ENCODE measurements around the gene MARCHF3.
A peak's percentile ranks its signal among the peaks of the same experiment; 100 is the strongest.
"Not testable (repeated sequence)": the region's sequence is repeated elsewhere in the genome, so short reads cannot be mapped to it uniquely, and the experiment has no call there.

The MARCHF3 gene

GRCh38 chr5:126911986-126912385 is 118.4 kb downstream of the MARCHF3 start:
- DNase-seq, result no peak

GRCh38 chr5:126909856-126910255 is 120.5 kb downstream of the MARCHF3 start:
- no peak for DNase-seq

GRCh38 chr5:126904407-126904806 is 126.0 kb downstream of the MARCHF3 start:
- DNase-seq, result not testable (repeated sequence)

- no peak for DNase-seq
Measured at GRCh38 chr5:126900796-126901195, 129.6 kb downstream of the MARCHF3 start.

- DNase-seq, result no peak
Measured at GRCh38 chr5:126899476-126899875, 130.9 kb downstream of the MARCHF3 start.

- DNase-seq, result no peak
Measured at GRCh38 chr5:126897851-126898630, 132.3 kb downstream of the MARCHF3 start.

GRCh38 chr5:126896170-126896702 is 134.1 kb downstream of the MARCHF3 start:
- no peak for DNase-seq

- not testable (repeated sequence) for DNase-seq
Measured at GRCh38 chr5:126895712-126896111, 134.6 kb downstream of the MARCHF3 start.

- not testable (repeated sequence) for DNase-seq
Measured at GRCh38 chr5:126890414-126890813, 139.9 kb downstream of the MARCHF3 start.

GRCh38 chr5:126888175-126888574 is 142.2 kb downstream of the MARCHF3 start:
- DNase-seq, result no peak

- no peak for DNase-seq
Measured at GRCh38 chr5:126884269-126884819, 146.0 kb downstream of the MARCHF3 start.

- no peak for DNase-seq
Measured at GRCh38 chr5:126883564-126884245, 146.7 kb downstream of the MARCHF3 start.

- DNase-seq, result no peak
Measured at GRCh38 chr5:126881821-126882600, 148.3 kb downstream of the MARCHF3 start.

GRCh38 chr5:126878634-126879033 is 151.7 kb downstream of the MARCHF3 start:
- DNase-seq, result no peak

GRCh38 chr5:126878085-126878484 is 152.3 kb downstream of the MARCHF3 start:
- no peak for DNase-seq

GRCh38 chr5:126877602-126878001 is 152.8 kb downstream of the MARCHF3 start:
- no peak for DNase-seq

GRCh38 chr5:126875303-126875785 is 155.0 kb downstream of the MARCHF3 start:
- DNase-seq, result no peak

GRCh38 chr5:126872561-126873354 is 157.6 kb downstream of the MARCHF3 start:
- no peak for DNase-seq

GRCh38 chr5:126871441-126871840 is 158.9 kb downstream of the MARCHF3 start:
- no peak for DNase-seq

- DNase-seq, result peak; percentile 27
Measured at GRCh38 chr5:126869005-126869451, 161.3 kb downstream of the MARCHF3 start.

- no peak for DNase-seq
Measured at GRCh38 chr5:126868338-126869004, 161.9 kb downstream of the MARCHF3 start.

All from activated T-cell treated with anti-CD3 and anti-CD28 coated beads, Interleukin-2, amount 50 U/mL, for 1 hour (primary cell).